Liver (tissue), 9 donors: ENCODE measurements around the gene ZDHHC14. TPM values are rescaled to one million over a fixed set of nuclear protein-coding genes. Genes with fewer than 3 reads are reported as not detected.

Experiments
- DNase-seq: peaks from one replicate; pipeline ENCODE4 v3.0.0-alpha.2; 2017; ENCODE audit warnings: low spot score
- H3K27ac ChIP-seq, 2 donors: one replicate each; pipeline ENCODE4 v1.7.0; 2013; ENCODE audit warnings: inconsistent platforms in 2 of 2, low read length in 2 of 2, control low read depth in 1 of 2, low read depth in 1 of 2, mild to moderate bottlenecking in 1 of 2
- H3K27me3 ChIP-seq, 4 donors: one replicate each; pipeline versions ENCODE4 v1.6.1 to v1.7.0; 2013; ENCODE audit warnings: low read length in 3 of 4, inconsistent platforms in 1 of 4, mild to moderate bottlenecking in 1 of 4, moderate library complexity in 1 of 4; ENCODE audit not compliant: control insufficient read depth in 4 of 4, insufficient read depth in 4 of 4
- H3K36me3 ChIP-seq, 4 donors: one replicate each; pipeline versions ENCODE4 v1.6.1 to v1.7.0; 2013; ENCODE audit warnings: low read length in 3 of 4, mild to moderate bottlenecking in 3 of 4, low read depth in 1 of 4, moderate library complexity in 1 of 4; ENCODE audit not compliant: control insufficient read depth in 4 of 4, insufficient read depth in 3 of 4
- H3K4me1 ChIP-seq, 4 donors: one replicate each; pipeline versions ENCODE4 v1.6.1 to v1.7.0; 2013; ENCODE audit warnings: low read length in 3 of 4, mild to moderate bottlenecking in 3 of 4, moderate library complexity in 1 of 4; ENCODE audit not compliant: control insufficient read depth in 4 of 4, insufficient read depth in 4 of 4
- H3K4me3 ChIP-seq, 3 donors: one replicate each; pipeline versions ENCODE4 v1.6.1 to v1.7.0; 2013; ENCODE audit warnings: low read length in 3 of 3, control low read depth in 1 of 3, low read depth in 1 of 3, mild to moderate bottlenecking in 1 of 3
- H3K9ac ChIP-seq, 2 donors: one replicate each; pipeline ENCODE4 v1.7.0; 2013; ENCODE audit warnings: low read length in 2 of 2, mild to moderate bottlenecking in 2 of 2, moderate library complexity in 2 of 2, control low read depth in 1 of 2, low read depth in 1 of 2
- H3K9me3 ChIP-seq, 4 donors: one replicate each; pipeline versions ENCODE4 v1.6.1 to v1.7.0; 2013; ENCODE audit warnings: low read length in 3 of 4; ENCODE audit not compliant: control insufficient read depth in 4 of 4
- ATF3 ChIP-seq: IDR thresholded peaks from 2 replicates; pipeline ENCODE4 v1.6.1; 2016; ENCODE audit warnings: antibody characterized with exemption
- EGR1 ChIP-seq, 2 donors: IDR thresholded peaks; 2 replicates each; pipeline ENCODE4 v1.6.1; 2016 to 2018; ENCODE audit warnings: antibody characterized with exemption in 2 of 2, low read depth in 2 of 2
- FOXA1 ChIP-seq: IDR thresholded peaks from 2 replicates; pipeline ENCODE4 v1.6.1; 2016; ENCODE audit warnings: antibody characterized with exemption
- FOXA2 ChIP-seq: IDR thresholded peaks from 2 replicates; pipeline ENCODE4 v1.6.1; 2016; ENCODE audit warnings: antibody characterized with exemption
- GABPA ChIP-seq, 2 donors: IDR thresholded peaks in 1 of 2; conservative IDR thresholded peaks in 1 of 2; 2 replicates each; pipeline ENCODE4 v1.6.1; 2016; ENCODE audit warnings: antibody characterized with exemption in 2 of 2, mild to moderate bottlenecking in 1 of 2, moderate library complexity in 1 of 2
- JUND ChIP-seq, 2 donors: IDR thresholded peaks; 2 replicates each; pipeline ENCODE4 v1.6.1; 2016; ENCODE audit warnings: antibody characterized with exemption in 2 of 2
- MAX ChIP-seq: IDR thresholded peaks from 2 replicates; pipeline ENCODE4 v1.6.1; 2016; ENCODE audit warnings: antibody characterized with exemption
- NR2F2 ChIP-seq: IDR thresholded peaks from 2 replicates; pipeline ENCODE4 v1.6.1; 2016; ENCODE audit warnings: antibody characterized with exemption
- RAD21 ChIP-seq, 2 donors: IDR thresholded peaks; 2 replicates each; pipeline ENCODE4 v1.6.1; 2016; ENCODE audit warnings: antibody characterized with exemption in 2 of 2, mild to moderate bottlenecking in 2 of 2
- REST ChIP-seq: IDR thresholded peaks from 2 replicates; pipeline ENCODE4 v1.6.1; 2016; ENCODE audit warnings: antibody characterized with exemption, mild to moderate bottlenecking
- RXRA ChIP-seq, 2 donors: IDR thresholded peaks; 2 replicates each; pipeline ENCODE4 v1.6.1; 2017 to 2018; ENCODE audit warnings: antibody characterized with exemption in 2 of 2, mild to moderate bottlenecking in 1 of 2
- SP1 ChIP-seq: IDR thresholded peaks from 2 replicates; pipeline ENCODE4 v1.6.1; 2018; ENCODE audit warnings: antibody characterized with exemption, mild to moderate bottlenecking
- TAF1 ChIP-seq: conservative IDR thresholded peaks from 2 replicates; pipeline ENCODE4 v1.6.1; 2016; ENCODE audit warnings: antibody characterized with exemption, mild to moderate bottlenecking
- YY1 ChIP-seq: IDR thresholded peaks from 2 replicates; pipeline ENCODE4 v1.6.1; 2016; ENCODE audit warnings: antibody characterized with exemption, mild to moderate bottlenecking
- ZBTB33 ChIP-seq: IDR thresholded peaks from 2 replicates; pipeline ENCODE4 v1.6.1; 2016; ENCODE audit warnings: antibody characterized with exemption
- WGBS: extraction: QIAGEN DNeasy Blood & Tissue Kit; methylation state at CpG from one replicate; pipeline ENCODE4 v1.1.7; 2013; 5-methylcytosine and 5-hydroxymethylcytosine counted together
- polyA plus RNA-seq, 2 donors: library from polyadenylated mRNA; stranded (reverse) in 1 of 2; unstranded in 1 of 2; fragments of 200-250 nt in 1 of 2; fragments of >200 nt in 1 of 2; fragmentation: Nextera tagmentation in 1 of 2; extraction: Ambion mirVana in 1 of 2; gene quantifications; one replicate each; pipeline versions ENCODE4 v1.2.1 to v1.2.3, GENCODE V29; 2013 to 2015
- total RNA-seq, 2 donors: library from RNA; depleted of rRNA; stranded (reverse); fragments of >200 nt; gene quantifications; one replicate each; pipeline ENCODE4 v1.2.3, GENCODE V29; 2014
- donor health status: healthy.
- donor health status: healthy.
- donor health status: healthy.
- donor health status: healthy.
- donor health status: healthy.

The ZDHHC14 gene
- total and polyA plus RNA-seq, 4 donors = 4.4 to 11.7 (median 8.4) TPM

- 93% methylated on average over 3 of the region's 3 CpGs for WGBS
- H3K9me3 ChIP-seq = no peaks in the 10 kb centered on the region
- H3K27me3 ChIP-seq = no peaks in the 10 kb centered on the region
- no peak overlapping the region for H3K4me3 ChIP-seq
- peaks cover 0 to 8% (median 3%) of the 10 kb centered on the region in 4 donors for H3K36me3 ChIP-seq
- no peak overlapping the region for H3K27ac ChIP-seq
- no peak overlapping the region for H3K9ac ChIP-seq
- DNase-seq = no peak
- no peak for TF ChIP-seq EGR1 (IDR thresholded peaks at IDR 0.05; ENCODE audit: low read depth in 2 of 2)
- TF ChIP-seq ZBTB33 = no peak
- no peak for TF ChIP-seq SP1
- TF ChIP-seq REST = no peak
- TF ChIP-seq ATF3 = no peak
- no peak for TF ChIP-seq FOXA1
- no peak for TF ChIP-seq MAX
- no peak for TF ChIP-seq GABPA (IDR thresholded peaks at IDR 0.05 in 1 of 2, conservative IDR thresholded peaks at IDR 0.05 in 1 of 2)
- TF ChIP-seq FOXA2 = no peak
- H3K4me1 ChIP-seq = no peaks in the 10 kb centered on the region
Observed at GRCh38 chr6:157549468-157549745, 168.4 kb downstream of the ZDHHC14 start.

- no peak overlapping the region for H3K27ac ChIP-seq
- no peaks in the 10 kb centered on the region for H3K27me3 ChIP-seq
- H3K4me3 ChIP-seq = no peak overlapping the region
- TF ChIP-seq RXRA (IDR thresholded peaks at IDR 0.05) (no peak), TAF1 (no peak), YY1 (no peak), JUND (IDR thresholded peaks at IDR 0.05) (no peak), RAD21 (IDR thresholded peaks at IDR 0.05) (no peak), ZBTB33 (no peak), SP1 (no peak), NR2F2 (no peak)
- H3K9ac ChIP-seq = no peak overlapping the region
- H3K36me3 ChIP-seq = peaks cover 0 to 5% (median 3%) of the 10 kb centered on the region in 4 donors
- H3K4me1 ChIP-seq = no peaks in the 10 kb centered on the region
- WGBS = 83% methylated on average over 12 of the region's 12 CpGs
- no peaks in the 10 kb centered on the region for H3K9me3 ChIP-seq
- DNase-seq = no peak
Observed at GRCh38 chr6:157550114-157550989, 169.4 kb downstream of the ZDHHC14 start.
